H1 (cell line): ENCODE results near the gene TFAP2D. TPM values are rescaled to one million over a fixed set of nuclear protein-coding genes. Genes with fewer than 3 reads are reported as not detected.
A peak's percentile ranks its signal among the peaks of the same experiment; 100 is the strongest.

Source experiments
- BCL11A ChIP-seq, 2 experiments: IDR thresholded peaks; one replicate each; pipeline ENCODE4 v1.6.1; 2011; ENCODE audit warnings: low read depth in 2 of 2, low read length in 2 of 2, mild to moderate bottlenecking in 2 of 2
- CBX8 ChIP-seq: fragments of 300-800, 300-1000 bp; sonication (generic); IDR thresholded peaks from 2 replicates; pipeline ENCODE4 v1.7.1; 2016; ENCODE audit warnings: low read depth, low read length, borderline replicate concordance
- EZH2 ChIP-seq: fragments of 200-600 bp; sonication (generic); IDR thresholded peaks from 2 replicates; pipeline ENCODE4 v1.7.1; 2012; ENCODE audit warnings: low read depth, mild to moderate bottlenecking, moderate library complexity, low read length, inconsistent platforms; ENCODE audit not compliant: severe bottlenecking
- MAFK ChIP-seq: IDR thresholded peaks from 2 replicates; pipeline ENCODE4 v1.6.1; 2012; ENCODE audit warnings: low read depth, mild to moderate bottlenecking, improper control_type of control experiment, low read length
- SIN3A ChIP-seq, 2 experiments: IDR thresholded peaks in 1 of 2; conservative IDR thresholded peaks in 1 of 2; 2 replicates each; pipeline ENCODE4 v1.6.1; 2011 to 2012; ENCODE audit warnings: low read length in 2 of 2, improper control_type of control experiment in 1 of 2, low read depth in 1 of 2, mild to moderate bottlenecking in 1 of 2
- polyA plus RNA-seq, 7 experiments: library from polyadenylated mRNA; depleted of rRNA in 3 of 7; stranded (reverse) in 5 of 7; unstranded in 2 of 7; fragments of >200 nt in 5 of 7; fragments of 200-250 nt in 2 of 7; gene quantifications; 1 replicate in 5 of 7; 2 replicates in 1 of 7; 4 replicates in 1 of 7; pipeline versions ENCODE4 v1.2.1 to v1.2.3, GENCODE V29; 2011 to 2013; ENCODE audit warnings: missing spikeins in 2 of 7, mixed read lengths in 2 of 7
- total RNA-seq: library from RNA; stranded (reverse); fragmentation: NEBNext Ultra II Directional; extraction: Animal tissue kit (Norgen Biotek cat#: 25700); gene quantifications from 2 replicates; pipeline ENCODE4 v1.2.1, GENCODE V29; 2021
- TF ChIP-seq, protein P1 (sequence below): IDR thresholded peaks from 2 replicates; pipeline ENCODE4 v1.6.1; 2012; ENCODE audit warnings: low read length, inconsistent platforms
- TF ChIP-seq, protein P2 (sequence below): IDR thresholded peaks from 2 replicates; pipeline ENCODE4 v1.6.1; 2012; ENCODE audit warnings: inconsistent platforms

TFAP2D gene
- total and polyA plus RNA-seq, 2 of the 8 experiments (the other 6 are each of a cell fraction or from before 2014, with no cell fraction given) = not detected

DNA sequence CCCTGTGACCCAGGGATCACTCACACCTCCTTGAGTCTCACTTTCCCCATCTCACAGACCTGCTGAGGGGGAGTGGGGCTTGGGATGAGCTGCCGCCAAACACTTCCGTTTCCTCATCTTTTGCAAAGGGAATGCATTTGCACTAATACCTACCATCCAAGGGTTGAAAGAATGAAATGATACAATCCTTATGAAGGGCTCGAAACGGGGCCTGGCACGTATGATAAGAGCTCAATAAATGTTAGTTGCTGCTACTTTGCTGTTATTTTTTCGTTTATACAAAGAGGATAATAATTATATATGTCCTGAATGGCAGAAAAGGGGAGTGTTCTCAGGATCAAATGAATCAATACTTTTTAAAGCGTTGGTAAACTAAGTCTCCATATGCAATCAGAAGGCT, 6.1 kb upstream of the TFAP2D start (continued):
- TF ChIP-seq, protein P1, sequence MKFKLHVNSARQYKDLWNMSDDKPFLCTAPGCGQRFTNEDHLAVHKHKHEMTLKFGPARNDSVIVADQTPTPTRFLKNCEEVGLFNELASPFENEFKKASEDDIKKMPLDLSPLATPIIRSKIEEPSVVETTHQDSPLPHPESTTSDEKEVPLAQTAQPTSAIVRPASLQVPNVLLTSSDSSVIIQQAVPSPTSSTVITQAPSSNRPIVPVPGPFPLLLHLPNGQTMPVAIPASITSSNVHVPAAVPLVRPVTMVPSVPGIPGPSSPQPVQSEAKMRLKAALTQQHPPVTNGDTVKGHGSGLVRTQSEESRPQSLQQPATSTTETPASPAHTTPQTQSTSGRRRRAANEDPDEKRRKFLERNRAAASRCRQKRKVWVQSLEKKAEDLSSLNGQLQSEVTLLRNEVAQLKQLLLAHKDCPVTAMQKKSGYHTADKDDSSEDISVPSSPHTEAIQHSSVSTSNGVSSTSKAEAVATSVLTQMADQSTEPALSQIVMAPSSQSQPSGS = no peak
- TF ChIP-seq MAFK (no peak), BCL11A (IDR thresholded peaks at IDR 0.05; ENCODE audit: low read depth in 2 of 2, low read length in 2 of 2) (no peak), EZH2 (peak; percentile 57), CBX8 (0 out of 2 replicates have a peak, but pooled peaks have one; percentile 63), SIN3A (conservative IDR thresholded peaks at IDR 0.05 in 1 of 2, IDR thresholded peaks at IDR 0.05 in 1 of 2; ENCODE audit: low read depth in 1 of 2, low read length in 2 of 2) (no peak)
- TF ChIP-seq, protein P2, sequence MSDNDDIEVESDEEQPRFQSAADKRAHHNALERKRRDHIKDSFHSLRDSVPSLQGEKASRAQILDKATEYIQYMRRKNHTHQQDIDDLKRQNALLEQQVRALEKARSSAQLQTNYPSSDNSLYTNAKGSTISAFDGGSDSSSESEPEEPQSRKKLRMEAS = no peak
- TF ChIP-seq, all 59 proteins: peak for 3
